Neural progenitor cell (in vitro differentiated cells): ENCODE data around the gene DDIT3.

Experiments
- CTCF ChIP-seq: fragments of 200-600 bp; sonication (generic); IDR thresholded peaks from 2 replicates; pipeline ENCODE4 v1.5.1; 2017; ENCODE audit warnings: antibody characterized with exemption, mild to moderate bottlenecking
- EZH2 ChIP-seq: fragments of 200-600 bp; sonication (generic); IDR thresholded peaks from 2 replicates; pipeline ENCODE4 v1.6.1; 2017; ENCODE audit warnings: antibody characterized with exemption, mild to moderate bottlenecking, moderate library complexity
- EZH2phosphoT487 ChIP-seq: fragments of 200-600 bp; sonication (generic); IDR thresholded peaks from 2 replicates; pipeline ENCODE4 v1.6.1; 2017; ENCODE audit warnings: antibody characterized with exemption

- TF ChIP-seq CTCF, result no peak
- no peak for TF ChIP-seq EZH2
- TF ChIP-seq EZH2phosphoT487, result no peak
These were observed 7.0 kb downstream of the DDIT3 start for GRCh38 chr12:57513266-57513665.
